CD4-positive, alpha-beta T cell treated with Interleukin-2 at 100 ng/mL for 4 hours (primary cell): Measurements from ENCODE around the gene ZNF277.

ENCODE experiments used
- DNase-seq: peaks from one replicate; pipeline ENCODE4 v3.0.0-alpha.2; 2020; ENCODE audit warnings: low spot score

The ZNF277 gene

GRCh38 chr7:112206238-112206990, at the start of gene ZNF277, which contains the start of gene DOCK4:
Gene ZNF277 (plus strand): TSS chr7:112206695. CDS start chr7:112206717, 22 bp downstream.
Gene DOCK4 (minus strand): TSS chr7:112206399. CDS start chr7:112206138, 261 bp downstream.
- peak; percentile 99 for DNase-seq

- DNase-seq, result no peak
These were observed 49.4 kb upstream of the ZNF277 start for GRCh38 chr7:112157072-112157471.

- DNase-seq, result no peak
These were observed 47.1 kb upstream of the ZNF277 start for GRCh38 chr7:112159351-112159750.

GRCh38 chr7:112160130-112160770, 46.2 kb upstream of the ZNF277 start:
- no peak for DNase-seq

- DNase-seq, result no peak
These were observed 45.7 kb upstream of the ZNF277 start for GRCh38 chr7:112160771-112161150.

GRCh38 chr7:112161253-112162141, 45.0 kb upstream of the ZNF277 start:
- no peak for DNase-seq

- no peak for DNase-seq
These were observed 44.2 kb upstream of the ZNF277 start for GRCh38 chr7:112162142-112162766.

GRCh38 chr7:112162784-112163506, 43.5 kb upstream of the ZNF277 start:
- DNase-seq, result no peak

- DNase-seq, result no peak
These were observed 39.3 kb upstream of the ZNF277 start for GRCh38 chr7:112167147-112167546.

GRCh38 chr7:112168915-112169314, 37.6 kb upstream of the ZNF277 start:
- no peak for DNase-seq

- DNase-seq, result no peak
These were observed 34.8 kb upstream of the ZNF277 start for GRCh38 chr7:112171673-112172072.

- DNase-seq, result no peak
These were observed 33.5 kb upstream of the ZNF277 start for GRCh38 chr7:112172870-112173567.

GRCh38 chr7:112173568-112173905, 33.0 kb upstream of the ZNF277 start:
- no peak for DNase-seq

GRCh38 chr7:112174192-112174591, 32.3 kb upstream of the ZNF277 start:
- no peak for DNase-seq

GRCh38 chr7:112176241-112176640, 30.3 kb upstream of the ZNF277 start:
- no peak for DNase-seq

GRCh38 chr7:112176693-112177415, 29.6 kb upstream of the ZNF277 start:
- no peak for DNase-seq

- DNase-seq, result no peak
These were observed 26.3 kb upstream of the ZNF277 start for GRCh38 chr7:112180223-112180622.

GRCh38 chr7:112182749-112183148, 23.7 kb upstream of the ZNF277 start:
- DNase-seq, result no peak

GRCh38 chr7:112183266-112183665, 23.2 kb upstream of the ZNF277 start:
- DNase-seq, result no peak

GRCh38 chr7:112184455-112184854, 22.0 kb upstream of the ZNF277 start:
- no peak for DNase-seq
